ENCODE data around the gene CACNA2D3.
"Not testable (repeated sequence)": the region's sequence is repeated elsewhere in the genome, so short reads cannot be mapped to it uniquely, and the experiment has no call there.

The CACNA2D3 gene

DNA sequence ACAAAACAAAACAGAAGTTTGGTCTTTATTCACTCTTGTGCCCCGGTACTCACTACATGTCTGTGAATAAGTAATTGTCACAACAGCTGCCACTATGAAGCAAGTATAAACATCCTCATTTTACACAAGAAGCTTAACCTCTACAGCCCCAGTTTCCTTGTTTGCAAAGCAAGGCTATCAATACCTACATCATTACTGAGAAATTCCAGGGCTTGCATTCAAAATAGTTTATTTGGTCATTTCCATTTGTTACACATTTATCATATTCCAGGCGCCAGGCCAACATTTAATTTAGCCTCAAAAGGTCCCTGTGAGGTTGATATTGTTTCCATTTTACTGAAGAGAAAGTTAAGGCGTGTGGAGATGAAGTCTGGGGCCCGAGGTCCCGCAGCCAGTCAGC is 966.9 kb downstream of the CACNA2D3 start:
- DNase-seq (ENCODE audit: low read depth) = no peak

DNA sequence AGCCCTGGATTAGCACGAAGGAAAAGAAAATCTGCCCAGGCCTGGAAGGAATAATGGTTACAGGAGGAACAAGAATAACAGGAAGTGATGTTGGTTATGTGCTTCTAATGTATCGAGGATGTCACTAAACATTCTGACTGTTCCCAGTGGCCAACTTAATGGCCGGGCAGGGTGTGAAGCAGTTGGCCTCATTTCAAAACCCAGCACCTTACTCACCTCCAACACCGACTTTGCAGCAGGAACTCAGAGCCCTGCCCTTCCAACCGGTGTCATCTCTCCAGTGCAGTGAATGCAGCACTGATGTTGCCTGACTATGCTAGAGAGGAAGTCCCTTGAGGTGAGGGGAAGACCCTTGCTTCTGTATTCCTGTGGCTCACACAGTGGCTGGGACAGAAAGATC is 967.9 kb downstream of the CACNA2D3 start:
- no peak for DNase-seq (ENCODE audit: low read depth)

DNA sequence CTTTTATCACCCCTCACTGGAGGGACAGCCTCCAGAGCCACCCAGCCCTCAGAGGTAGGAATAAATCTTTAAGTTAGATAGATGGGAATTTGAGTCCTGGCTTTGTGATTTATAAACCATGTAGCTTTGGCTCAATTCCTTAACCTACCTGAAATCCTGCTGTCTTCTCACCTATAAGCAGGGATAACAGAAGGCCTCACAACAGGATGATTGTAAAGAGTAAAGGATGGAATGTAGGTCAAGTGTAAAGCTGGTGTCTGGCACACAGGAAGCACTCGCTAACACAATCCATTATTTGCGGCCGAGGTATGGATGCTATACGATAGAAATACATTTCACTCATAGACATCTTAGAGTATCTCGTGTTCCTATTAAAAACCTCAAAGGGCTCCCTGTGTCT is 968.4 kb downstream of the CACNA2D3 start:
- DNase-seq (ENCODE audit: low read depth) = no peak

DNA sequence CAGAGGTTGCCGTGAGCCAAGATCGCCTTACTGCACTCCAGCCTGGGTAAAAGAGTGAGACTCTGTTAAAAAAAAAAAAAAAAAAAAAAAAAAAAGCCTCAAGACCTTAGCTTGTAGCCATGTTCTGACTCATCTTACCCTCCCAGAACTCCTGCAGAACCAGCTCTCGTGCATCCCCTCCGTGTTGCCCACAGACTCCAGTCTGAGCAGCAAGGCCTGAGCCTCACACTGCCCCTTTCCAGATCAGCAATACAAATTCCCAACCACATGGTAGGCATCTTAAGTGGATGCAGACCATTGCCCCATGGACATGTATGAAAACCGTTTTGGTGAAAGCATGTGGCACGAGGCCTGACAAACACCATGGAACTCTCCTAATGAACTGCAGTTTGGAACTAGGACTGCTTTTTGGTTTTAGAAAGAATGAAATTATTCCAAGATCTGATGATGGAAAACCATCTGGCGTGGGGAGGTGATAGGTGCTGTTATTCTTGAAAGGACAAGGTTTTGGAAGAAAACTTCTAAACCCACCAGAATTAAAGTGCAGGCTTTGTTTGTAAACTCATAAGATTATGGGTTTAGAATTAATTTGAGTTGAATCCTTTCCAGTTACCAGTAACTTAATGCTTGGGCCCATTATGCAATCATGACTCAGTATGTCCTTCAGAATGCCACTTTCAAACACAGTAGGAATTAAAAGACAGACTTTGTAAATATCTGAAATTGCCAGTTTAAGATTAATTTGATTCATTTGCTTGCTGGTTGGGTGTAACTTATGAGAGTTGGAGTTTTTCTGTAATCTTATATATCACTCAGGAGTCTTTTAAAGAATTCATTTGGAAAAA is 969.3 kb downstream of the CACNA2D3 start:
- DNase-seq (ENCODE audit: low read depth) = peak; percentile 38

DNA sequence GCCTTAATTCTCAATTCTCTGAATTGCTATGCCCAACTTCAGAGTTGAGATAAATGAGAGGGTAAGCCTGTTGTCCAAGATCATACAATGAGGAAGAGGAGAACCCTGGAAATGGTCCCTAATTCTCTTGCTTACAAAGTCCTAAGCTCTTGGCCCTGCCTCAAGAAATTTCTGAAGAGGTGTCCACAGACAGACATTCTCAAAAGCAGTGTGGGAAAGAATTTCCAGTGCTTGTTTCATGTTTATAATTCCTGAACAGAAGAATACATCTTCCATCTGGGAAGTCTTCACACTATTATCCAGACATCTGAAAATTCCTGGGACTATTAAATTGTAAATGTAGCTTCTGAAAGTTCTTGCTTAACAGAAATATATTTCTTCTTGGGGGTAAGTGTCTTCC is 972.3 kb downstream of the CACNA2D3 start:
- no peak for DNase-seq (ENCODE audit: low read depth)

DNA sequence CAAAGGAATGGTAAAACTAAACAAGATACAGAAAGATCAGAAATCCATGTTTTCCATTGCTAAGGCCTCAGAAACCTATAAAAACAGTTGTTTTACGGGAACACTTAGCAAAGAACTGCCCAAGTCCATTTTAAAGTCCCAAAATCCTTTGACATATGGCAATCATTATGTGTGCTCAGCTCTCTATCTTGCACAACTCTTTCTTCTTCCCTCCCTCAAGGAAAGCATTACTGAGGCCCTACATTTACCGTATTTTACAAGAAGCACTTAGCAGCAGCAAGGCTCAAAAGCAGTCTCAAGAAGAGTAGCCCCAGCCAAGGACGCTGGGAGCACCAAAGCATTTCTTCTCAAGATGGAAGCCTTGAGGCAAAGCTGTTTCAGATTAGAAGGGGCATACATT is 975.1 kb downstream of the CACNA2D3 start:
- DNase-seq (ENCODE audit: low read depth) = no peak

DNA sequence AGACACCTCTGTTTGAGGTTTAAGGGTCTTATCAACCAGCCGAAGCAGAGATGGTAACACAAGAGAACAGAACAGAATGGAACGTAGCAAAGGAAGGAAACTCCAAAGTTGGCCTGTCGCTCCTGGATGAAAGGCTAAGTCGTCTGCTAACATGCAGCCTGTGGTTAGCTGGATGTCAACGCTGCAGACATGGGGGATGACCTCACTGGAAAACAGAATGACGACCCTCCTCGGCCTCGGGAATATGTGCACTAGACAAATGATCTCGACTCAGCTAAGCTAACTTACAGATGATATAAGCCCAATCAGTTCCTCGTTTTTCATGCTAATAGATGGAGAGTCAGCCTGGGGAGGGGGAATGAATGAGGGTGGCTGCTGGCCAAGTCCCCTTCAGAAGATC is 983.3 kb downstream of the CACNA2D3 start:
- no peak for DNase-seq (ENCODE audit: low read depth)

DNA sequence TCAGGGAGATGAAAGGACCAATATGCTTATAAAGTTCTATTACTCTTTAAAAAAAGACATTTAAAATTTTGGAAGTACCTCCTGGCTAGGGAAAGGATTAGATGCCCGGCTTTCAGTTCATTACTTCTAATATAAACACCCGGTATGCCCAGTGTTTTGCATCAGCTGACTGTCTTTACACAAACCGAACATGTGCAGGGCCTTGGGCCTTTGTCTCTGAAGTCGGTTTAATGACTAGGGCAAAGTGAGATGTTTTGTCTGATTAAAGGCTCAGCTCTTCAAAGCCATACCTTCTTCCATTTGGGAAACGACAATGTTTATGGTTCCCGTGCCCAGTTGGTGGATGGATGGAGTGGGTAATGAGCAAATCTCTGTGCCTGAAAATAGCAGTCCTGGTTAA is 984.8 kb downstream of the CACNA2D3 start:
- no peak for DNase-seq (ENCODE audit: low read depth)

DNA sequence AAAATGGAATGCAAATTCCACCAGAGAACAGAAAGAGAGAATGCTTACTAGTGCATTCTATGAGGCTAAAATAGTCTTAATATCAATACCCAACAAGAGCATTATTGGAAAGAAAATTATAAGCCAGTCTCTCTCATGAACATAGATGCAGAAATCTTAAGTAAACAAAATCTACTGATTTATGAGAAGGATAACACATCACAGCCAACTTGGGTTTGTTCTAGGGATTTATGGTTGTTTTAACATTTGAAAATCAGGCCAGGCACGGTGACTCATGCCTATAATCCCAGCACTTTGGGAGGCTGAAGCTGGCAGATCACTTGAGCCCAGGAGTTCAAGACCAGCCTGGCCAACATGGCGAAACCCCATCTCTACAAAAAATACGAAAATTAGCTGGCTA is 989.6 kb downstream of the CACNA2D3 start:
- not testable (repeated sequence) for DNase-seq (ENCODE audit: low read depth)

DNA sequence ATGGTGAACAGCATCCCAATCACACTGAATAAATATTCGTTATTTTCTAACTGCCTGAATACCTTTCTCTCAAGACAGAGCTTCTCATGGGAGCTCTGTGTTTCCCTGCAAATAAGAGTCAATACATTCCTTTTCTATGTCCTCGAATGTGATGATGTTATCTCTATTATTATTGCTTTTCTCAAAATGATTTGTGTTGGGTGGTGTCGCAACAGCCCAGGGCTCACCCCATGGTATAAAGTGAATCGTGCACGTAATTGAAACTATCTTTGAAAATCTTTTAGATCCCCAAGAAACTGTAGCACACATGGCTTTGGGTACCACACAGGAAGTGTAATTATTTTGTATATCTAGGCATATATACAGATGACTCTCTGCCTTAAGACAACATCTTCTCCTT is 996.1 kb downstream of the CACNA2D3 start:
- no peak for DNase-seq (ENCODE audit: low read depth)

DNA sequence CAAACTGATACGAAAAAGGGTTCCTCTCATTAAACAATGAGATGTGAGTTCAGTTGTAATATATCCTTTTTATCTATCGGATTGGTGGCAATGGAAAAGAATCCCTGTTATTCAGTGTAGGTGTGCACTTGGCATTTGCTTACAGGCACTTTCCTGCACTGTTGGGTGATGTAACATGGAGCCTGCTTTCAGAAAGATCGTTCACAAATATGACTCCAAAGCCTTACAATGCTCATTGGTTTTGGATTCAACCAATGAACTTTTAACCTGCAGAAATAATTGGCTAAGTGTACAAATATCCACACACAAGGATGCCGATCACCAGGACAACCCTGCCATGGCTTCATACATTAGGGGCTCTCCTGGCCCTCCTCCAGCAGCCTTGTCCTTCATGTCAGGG is 996.9 kb downstream of the CACNA2D3 start:
- no peak for DNase-seq (ENCODE audit: low read depth)

DNA sequence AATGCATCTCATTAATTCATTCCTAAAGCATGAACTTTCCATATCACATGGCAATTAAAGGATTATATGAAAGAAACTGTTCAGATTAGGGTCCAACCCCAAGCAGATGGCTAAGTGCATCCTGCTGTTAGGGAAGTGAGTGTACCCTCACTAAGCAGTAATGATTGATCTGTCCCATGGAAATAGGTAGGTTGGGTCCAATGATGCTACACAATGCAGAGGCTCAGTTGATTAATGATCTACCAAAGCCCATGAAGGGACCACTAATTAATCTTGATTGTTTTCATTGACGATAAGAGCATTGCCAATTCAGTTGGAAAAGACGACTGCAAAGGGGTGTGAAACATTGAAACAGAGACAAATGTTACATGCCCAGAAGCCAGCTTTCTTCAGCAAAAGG is 1000.0 kb downstream of the CACNA2D3 start:
- no peak for DNase-seq (ENCODE audit: low read depth)
